Activated CD4-positive, alpha-beta T cell treated with anti-CD3 and anti-CD28 coated beads for 1 hour (primary cell): Measurements from ENCODE around the gene STXBP5L.
A peak's percentile ranks its signal among the peaks of the same experiment; 100 is the strongest.
"Not testable (repeated sequence)": the region's sequence is repeated elsewhere in the genome, so short reads cannot be mapped to it uniquely, and the experiment has no call there.

ENCODE experiments used
- DNase-seq: peaks from one replicate; pipeline ENCODE4 v3.0.0-alpha.2; 2020

Gene STXBP5L

DNA sequence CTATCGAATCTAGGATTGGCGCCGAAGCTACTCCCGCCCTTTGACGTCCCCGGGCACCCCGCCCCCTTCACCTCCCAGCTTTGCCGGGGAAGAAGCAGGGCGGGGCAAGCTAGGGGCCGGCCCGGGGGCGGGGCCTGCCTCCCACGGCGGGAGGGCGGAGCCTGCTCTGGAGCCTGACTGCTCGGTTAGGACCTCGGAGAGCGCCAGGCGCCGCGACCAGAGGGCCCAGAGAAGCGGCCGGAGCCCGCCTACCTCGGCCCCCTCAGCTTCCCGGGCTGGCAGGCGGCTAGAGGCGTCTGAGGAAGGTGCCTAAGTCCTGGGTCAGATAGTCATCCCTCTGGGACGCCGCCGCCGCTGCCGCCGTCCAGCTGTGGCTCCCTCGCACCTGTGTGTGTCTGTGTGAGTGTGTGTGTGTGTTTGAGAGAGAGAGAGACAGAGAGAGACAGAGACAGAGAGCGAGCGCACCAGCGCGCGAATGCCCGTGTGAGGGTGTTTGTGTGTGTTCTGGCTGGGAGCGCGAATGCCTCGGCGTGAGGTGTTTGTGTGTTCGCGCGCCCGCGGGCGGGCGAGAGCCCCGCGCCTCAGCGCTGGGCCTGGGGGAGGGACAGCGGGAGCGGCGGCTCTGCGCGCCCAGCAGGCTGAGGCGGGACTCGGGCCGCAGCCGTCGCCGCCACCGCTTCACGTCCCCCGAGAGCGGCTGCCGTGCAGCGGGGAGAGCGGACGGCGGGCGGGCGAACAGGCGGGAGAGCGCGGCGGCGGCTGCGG lies at the start of gene STXBP5L:
Gene STXBP5L (plus strand): TSS at position 176 of the 765 bp plus-strand sequence. CDS start 1,374 bp downstream, outside the sequence.
- DNase-seq: peak; percentile 14

GRCh38 chr3:120858521-120858920 lies 49.5 kb upstream of the STXBP5L start:
- DNase-seq: no peak

GRCh38 chr3:120864541-120864940 lies 43.5 kb upstream of the STXBP5L start:
- no peak for DNase-seq

DNA sequence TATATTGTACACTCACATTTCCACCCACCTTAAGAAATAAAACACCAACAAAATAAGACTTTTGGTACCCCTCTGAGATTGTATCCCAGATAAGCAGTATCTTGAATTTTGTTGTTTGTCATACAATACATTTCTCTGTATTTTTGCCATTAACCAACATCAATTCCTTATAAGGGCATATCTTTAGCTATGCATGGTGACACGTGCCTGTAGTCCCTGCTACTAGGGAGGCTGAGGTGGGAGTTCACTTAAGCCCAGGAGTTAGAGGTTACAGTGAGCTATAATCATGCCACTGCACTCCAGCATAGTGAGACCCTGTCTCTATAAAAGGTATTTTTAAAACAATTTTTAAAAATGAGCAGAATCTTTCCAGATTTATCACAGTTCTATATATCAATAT lies 32.5 kb upstream of the STXBP5L start:
- DNase-seq: no peak

DNA sequence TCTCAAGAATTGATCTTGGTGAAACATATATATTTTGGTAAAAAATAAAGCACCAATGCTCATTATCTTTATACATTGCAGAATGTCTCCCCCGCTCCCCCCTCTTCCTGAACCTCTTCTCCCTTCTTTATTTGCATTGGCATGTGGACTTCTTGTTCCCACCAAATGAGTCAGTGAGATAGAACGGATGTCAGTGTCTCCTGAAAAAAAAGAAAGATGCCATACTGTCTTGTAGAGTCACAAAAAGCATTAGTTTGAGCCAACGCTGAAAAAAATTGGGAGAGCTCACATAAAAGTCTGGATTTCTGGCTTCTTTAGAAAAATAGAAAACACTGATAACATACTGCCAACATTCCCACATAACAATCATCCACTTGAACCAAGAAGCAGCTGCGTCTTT lies 32.0 kb upstream of the STXBP5L start:
- DNase-seq: no peak

DNA sequence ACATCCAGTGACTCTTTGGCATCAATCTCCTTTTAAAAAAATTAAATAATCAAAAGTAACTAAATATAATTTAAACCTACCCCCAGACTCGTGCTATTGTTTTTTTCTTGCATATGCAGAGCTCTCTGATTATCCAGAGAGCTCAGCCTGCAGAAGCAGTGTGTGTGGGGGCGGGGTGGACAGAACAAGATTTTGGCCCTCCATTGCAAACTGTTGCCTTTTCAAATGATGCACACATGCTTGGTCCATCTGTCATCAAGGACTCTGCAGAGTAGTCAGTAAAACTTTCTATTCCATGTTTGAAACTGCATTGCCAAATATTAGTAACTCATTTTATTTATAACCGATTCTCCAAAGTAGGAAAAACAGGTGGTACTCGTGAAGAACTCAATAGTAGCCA lies 28.6 kb upstream of the STXBP5L start:
- DNase-seq: no peak

DNA sequence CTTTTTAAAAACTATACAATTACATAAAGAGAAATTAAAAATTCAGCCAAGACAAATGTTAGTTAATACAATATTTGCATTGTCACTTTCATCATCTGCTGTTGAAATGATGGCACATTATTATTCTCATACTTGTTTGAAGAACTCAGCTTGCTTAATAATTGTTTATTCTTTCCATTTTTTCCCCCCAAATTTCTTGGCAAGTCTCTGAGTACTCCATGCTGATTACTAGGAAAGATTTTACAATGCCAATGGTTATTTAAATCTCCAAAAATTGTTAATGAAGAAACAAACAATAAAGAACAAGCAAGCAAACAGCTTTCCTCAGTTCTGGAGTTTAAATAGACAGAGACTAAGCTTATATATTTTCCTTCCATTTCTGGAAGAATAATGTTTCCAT lies 15.1 kb upstream of the STXBP5L start:
- no peak for DNase-seq

- no peak for DNase-seq
Observed at GRCh38 chr3:120894316-120895057, 13.5 kb upstream of the STXBP5L start.

GRCh38 chr3:120901716-120902115 lies 6.3 kb upstream of the STXBP5L start:
- DNase-seq: not testable (repeated sequence)

DNA sequence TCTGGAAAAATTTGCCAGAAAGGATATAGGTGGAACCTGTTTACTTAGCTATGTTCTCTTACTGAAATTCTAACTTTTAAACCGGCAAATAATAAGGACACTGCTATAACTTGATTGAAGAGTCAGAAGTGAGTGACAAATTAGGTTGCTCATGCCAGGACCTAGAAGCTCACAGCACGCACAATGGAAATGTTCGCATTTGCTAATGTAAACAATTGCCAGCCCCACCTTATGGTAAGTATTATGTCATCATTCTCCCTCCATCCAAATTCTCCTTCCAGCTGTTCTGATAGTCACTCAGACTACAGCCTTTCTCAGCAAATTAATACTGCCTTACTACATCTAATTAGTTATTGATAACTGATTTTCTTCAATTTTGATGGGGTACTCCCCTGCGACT lies 4.8 kb upstream of the STXBP5L start:
- DNase-seq: no peak

GRCh38 chr3:120907659-120908029 lies 361 bp upstream of the STXBP5L start:
- no peak for DNase-seq

GRCh38 chr3:120908795-120909601 lies 993 bp downstream of the STXBP5L start:
- DNase-seq: no peak

DNA sequence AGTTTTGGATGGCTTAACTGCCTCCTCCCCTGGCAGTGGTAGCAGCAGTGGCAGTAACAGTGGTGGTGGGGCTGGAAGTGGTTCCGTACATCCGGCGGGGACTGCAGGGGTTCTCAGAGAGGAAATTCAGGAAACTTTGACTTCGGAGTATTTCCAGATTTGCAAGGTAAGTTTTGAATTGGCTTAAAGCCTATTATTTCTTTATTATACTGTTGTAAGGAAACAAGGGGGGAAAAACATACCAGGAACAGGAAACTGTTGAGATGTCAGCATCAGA lies 1.5 kb downstream of the STXBP5L start:
- DNase-seq: no peak

DNA sequence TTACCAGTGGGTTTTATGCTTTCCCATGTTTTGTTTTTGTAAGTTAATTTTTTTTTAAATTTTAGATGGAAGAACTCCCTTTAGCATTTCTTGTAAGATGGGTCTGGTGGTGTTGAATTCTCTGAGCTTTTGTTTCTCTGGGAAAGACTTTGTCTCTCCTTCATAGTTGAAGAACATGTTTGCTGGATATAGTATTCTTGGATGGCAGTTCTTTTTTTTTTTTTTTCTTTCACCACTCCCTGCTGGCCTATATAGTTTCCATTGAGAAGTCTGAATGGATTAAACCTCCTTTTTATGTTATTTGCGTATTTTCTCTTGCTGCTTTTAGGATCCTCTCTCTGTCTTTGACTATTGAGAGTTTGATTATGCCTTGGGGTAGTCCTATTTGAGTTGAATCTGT lies 18.1 kb downstream of the STXBP5L start:
- DNase-seq: no peak

DNA sequence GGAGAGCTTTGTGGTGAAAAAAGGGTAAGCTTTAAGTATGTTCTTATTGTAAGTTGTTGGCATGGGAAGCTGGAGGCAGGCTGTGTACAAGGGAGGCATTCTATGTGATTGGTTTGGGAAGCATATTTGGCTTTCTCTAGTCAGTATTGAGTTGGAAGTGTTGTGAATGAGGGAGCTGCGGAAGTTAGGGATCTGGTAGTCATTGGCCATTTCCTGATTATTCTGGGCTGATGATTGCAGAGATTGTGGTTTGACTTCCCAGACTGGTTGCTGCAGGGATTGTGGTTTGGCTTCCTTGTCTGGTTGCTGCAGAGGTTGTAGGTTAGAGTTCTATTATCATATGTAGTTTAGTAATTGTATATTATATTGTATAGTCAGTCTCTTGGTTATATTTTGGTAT lies 21.0 kb downstream of the STXBP5L start:
- no peak for DNase-seq

DNA sequence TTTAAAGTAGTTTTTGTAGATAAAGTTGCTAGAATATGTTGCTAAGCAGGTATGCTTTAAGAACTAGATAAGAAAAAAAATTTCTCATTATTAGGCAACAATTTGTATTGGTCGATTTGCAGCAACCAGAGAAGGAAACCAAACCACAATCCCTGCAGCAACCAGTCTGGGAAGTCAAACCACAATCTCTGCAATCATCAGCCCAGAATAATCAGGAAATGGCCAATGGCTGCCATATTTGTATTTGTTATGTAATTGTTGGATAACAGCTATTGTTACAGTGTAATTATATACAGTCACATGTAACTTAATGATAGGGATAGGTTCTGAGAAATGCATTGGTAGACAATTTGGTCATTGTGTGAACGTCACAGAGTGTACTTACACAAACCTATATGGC lies 23.6 kb downstream of the STXBP5L start:
- no peak for DNase-seq

GRCh38 chr3:120956143-120956542 lies 48.1 kb downstream of the STXBP5L start:
- DNase-seq: no peak

DNA sequence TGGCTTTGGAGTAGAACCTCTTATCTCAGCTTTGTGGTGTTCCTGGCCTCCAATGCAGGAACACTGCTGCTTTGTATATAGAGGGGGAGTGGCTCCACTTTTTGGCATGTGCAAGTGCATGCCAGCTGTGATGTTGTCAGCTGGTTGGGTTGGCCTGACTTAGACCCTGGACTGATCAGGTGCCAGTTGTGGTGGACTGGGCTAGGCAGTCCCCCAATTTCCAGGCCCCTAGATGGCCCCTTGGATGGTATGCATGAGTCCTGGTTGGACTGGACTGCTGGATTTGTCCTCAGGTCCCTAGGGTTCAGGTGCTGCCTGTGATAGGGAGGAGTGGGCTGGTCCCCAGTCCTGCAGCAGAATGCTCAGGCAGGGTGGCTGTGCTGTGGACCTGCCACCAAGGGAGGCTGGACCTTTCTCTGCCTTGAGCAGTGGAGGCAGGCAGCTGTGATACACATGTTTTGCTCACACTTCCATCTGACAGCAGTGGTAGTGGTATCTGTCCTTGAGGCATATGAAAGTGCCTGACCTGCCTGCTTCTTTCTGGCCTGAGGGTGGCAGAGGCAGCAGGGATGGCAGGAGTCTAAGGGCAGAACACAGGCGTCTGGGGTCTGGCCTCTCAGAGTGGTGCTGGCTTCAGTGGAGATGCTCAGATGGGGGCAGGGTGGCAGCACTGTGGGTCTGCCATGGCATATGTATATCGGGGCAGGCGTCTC lies 74.8 kb downstream of the STXBP5L start:
- DNase-seq: no peak

DNA sequence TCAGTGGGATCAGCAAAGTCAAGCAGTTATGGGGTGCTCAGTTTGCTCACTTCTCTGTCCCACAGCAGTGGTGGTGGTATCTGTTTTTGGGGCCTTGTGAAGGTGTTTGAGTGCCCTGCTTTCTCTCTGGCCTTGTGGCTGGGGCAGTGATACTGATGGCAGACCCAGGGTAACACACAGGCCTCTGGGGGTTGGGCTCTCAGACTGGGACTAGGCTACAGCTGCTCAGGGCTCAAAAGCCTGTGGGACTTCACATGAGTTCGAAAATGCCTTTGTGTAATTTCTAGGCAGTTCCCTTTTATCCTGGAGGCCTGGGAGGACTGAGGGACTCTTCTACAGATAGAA lies 75.3 kb downstream of the STXBP5L start:
- DNase-seq: no peak

- no peak for DNase-seq
Observed at GRCh38 chr3:120983841-120984240, 75.8 kb downstream of the STXBP5L start.

DNA sequence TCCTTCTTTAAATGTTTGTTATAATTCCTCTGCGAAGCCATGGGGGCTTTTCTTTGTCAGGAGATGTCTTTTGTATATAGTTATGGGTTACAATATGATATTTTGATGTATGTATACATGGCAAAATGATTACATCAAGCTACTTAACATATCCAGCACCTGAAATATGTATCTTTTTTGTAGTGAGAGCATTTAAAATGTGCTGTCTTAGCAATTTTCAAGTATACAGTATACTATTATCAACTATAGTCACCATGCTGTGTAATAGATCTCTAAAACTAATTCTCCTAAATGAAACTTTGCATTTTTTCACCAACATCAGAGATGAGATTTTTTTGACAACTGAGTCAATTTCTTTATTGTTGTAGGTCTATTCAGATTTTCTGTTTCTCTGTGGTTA lies 77.2 kb downstream of the STXBP5L start:
- DNase-seq: no peak

- DNase-seq: no peak
Observed at GRCh38 chr3:120988994-120989393, 81.0 kb downstream of the STXBP5L start.

- DNase-seq: no peak
Observed at GRCh38 chr3:121018917-121019321, 110.9 kb downstream of the STXBP5L start.
